Gastroesophageal sphincter (tissue), 3 donors: ENCODE results near the gene AIG1.

Source experiments
- CTCF ChIP-seq, 4 experiments: fragments of 200-600 bp in 2 of 4; fragments of 450-650 bp in 2 of 4; sonication (generic) in 1 of 4; IDR thresholded peaks; one replicate each; pipeline ENCODE4 v1.5.1; 2017 to 2019; ENCODE audit warnings: antibody characterized with exemption in 4 of 4, mild to moderate bottlenecking in 2 of 4, moderate library complexity in 2 of 4
- EP300 ChIP-seq: sonication (generic); formaldehyde crosslinking; IDR thresholded peaks from one replicate; pipeline ENCODE4 v1.6.1; 2017; ENCODE audit warnings: antibody characterized with exemption, mild to moderate bottlenecking
- POLR2A ChIP-seq, 2 donors: fragments of 450-650 bp; IDR thresholded peaks; one replicate each; pipeline ENCODE4 v1.6.1; 2017; ENCODE audit warnings: antibody characterized with exemption in 2 of 2, mild to moderate bottlenecking in 2 of 2, moderate library complexity in 1 of 2
- POLR2AphosphoS5 ChIP-seq: sonication (generic); formaldehyde crosslinking; IDR thresholded peaks from one replicate; pipeline ENCODE4 v1.6.1; 2017; ENCODE audit warnings: antibody characterized with exemption

GRCh38 chr6:143335865-143336264, 275.2 kb downstream of the AIG1 start:
- no peak for TF ChIP-seq CTCF (IDR thresholded peaks at IDR 0.05)
- no peak for TF ChIP-seq EP300
- no peak for TF ChIP-seq POLR2AphosphoS5
- no peak for TF ChIP-seq POLR2A (IDR thresholded peaks at IDR 0.05)
